Transverse colon (tissue), 4 donors: ENCODE measurements around the gene SHMT2.

ENCODE experiments used
- CTCF ChIP-seq, 5 experiments: fragments of 200-600 bp in 3 of 5; fragments of 450-650 bp in 2 of 5; sonication (generic) in 3 of 5; IDR thresholded peaks; 1 replicate in 2 of 5; 2 replicates in 3 of 5; pipeline ENCODE4 v1.5.1; 2016 to 2017; ENCODE audit warnings: antibody characterized with exemption in 5 of 5, inconsistent platforms in 3 of 5, mild to moderate bottlenecking in 2 of 5, moderate library complexity in 1 of 5
- EP300 ChIP-seq: sonication (generic); formaldehyde crosslinking; IDR thresholded peaks from one replicate; pipeline ENCODE4 v1.6.1; 2017; ENCODE audit warnings: antibody characterized with exemption, low read depth
- POLR2A ChIP-seq: fragments of 450-650 bp; IDR thresholded peaks from one replicate; pipeline ENCODE4 v1.6.1; 2016; ENCODE audit warnings: antibody characterized with exemption, mild to moderate bottlenecking, moderate library complexity
- POLR2AphosphoS5 ChIP-seq, 3 donors: sonication (generic); formaldehyde crosslinking; IDR thresholded peaks; one replicate each; pipeline ENCODE4 v1.6.1; 2016; ENCODE audit warnings: antibody characterized with exemption in 3 of 3

- no peak for TF ChIP-seq POLR2AphosphoS5 (IDR thresholded peaks at IDR 0.05)
- no peak for TF ChIP-seq CTCF (IDR thresholded peaks at IDR 0.05)
- no peak for TF ChIP-seq POLR2A
- no peak for TF ChIP-seq EP300
These were observed 2.0 kb upstream of the SHMT2 start for GRCh38 chr12:57227315-57228115.
